Large intestine (tissue), 3 donors: ENCODE results near the gene LRP1-AS. TPM values are rescaled to one million over a fixed set of nuclear protein-coding genes. Genes with fewer than 3 reads are reported as not detected.

ENCODE experiments used
- DNase-seq, 2 donors: peaks; one replicate each; pipeline versions ENCODE4 v3.0.0 to v3.0.0-alpha.2; 2013
- H3K27ac ChIP-seq: one replicate; pipeline ENCODE4 v1.5.1; 2013; ENCODE audit warnings: low read length
- H3K27me3 ChIP-seq: 2 replicates; pipeline ENCODE4 v1.6.1; 2013; ENCODE audit warnings: low read length; ENCODE audit not compliant: control insufficient read depth, insufficient read depth
- H3K36me3 ChIP-seq: 2 replicates; pipeline ENCODE4 v1.6.1; 2013; ENCODE audit warnings: low read length; ENCODE audit not compliant: control insufficient read depth, insufficient read depth
- H3K4me1 ChIP-seq: one replicate; pipeline ENCODE4 v1.6.1; 2013; ENCODE audit warnings: low read length; ENCODE audit not compliant: control insufficient read depth, insufficient read depth
- H3K4me3 ChIP-seq: one replicate; pipeline ENCODE4 v1.5.1; 2013; ENCODE audit warnings: low read length
- H3K9me3 ChIP-seq: one replicate; pipeline ENCODE4 v1.6.1; 2013; ENCODE audit warnings: mild to moderate bottlenecking, low read depth, low read length, moderate library complexity; ENCODE audit not compliant: control insufficient read depth
- WGBS: methylation state at CpG from one replicate; pipeline ENCODE4 v1.1.5; 2013; ENCODE audit warnings: low lambda C conversion rate; ENCODE audit not compliant: insufficient coverage; 5-methylcytosine and 5-hydroxymethylcytosine counted together
- polyA plus RNA-seq: library from polyadenylated mRNA; unstranded; fragments of 120-200 nt; gene quantifications from one replicate; pipeline ENCODE4 v1.2.1, GENCODE V29; 2013

Gene LRP1-AS
- polyA plus RNA-seq, 1 donor, result 1.7 TPM

- WGBS, result no CpG with 5 or more reads among the region's 1 CpG
- DNase-seq, result no peak
- Histone ChIP-seq H3K4me1 (peaks cover 15% of the 10 kb centered on the region), H3K27me3 (no peaks in the 10 kb centered on the region), H3K27ac (no peak overlapping the region), H3K36me3 (peaks cover 71% of the 10 kb centered on the region), H3K4me3 (no peak overlapping the region), H3K9me3 (no peaks in the 10 kb centered on the region)
Measured at GRCh38 chr12:57098546-57098945, 48.9 kb downstream of the LRP1-AS start.

- no CpG with 5 or more reads among the region's 8 CpGs for WGBS
- H3K27me3 ChIP-seq, result no peaks in the 10 kb centered on the region
- H3K27ac ChIP-seq, result no peak overlapping the region
- H3K36me3 ChIP-seq, result peaks cover 77% of the 10 kb centered on the region
- no peak overlapping the region for H3K4me3 ChIP-seq
- peaks cover 12% of the 10 kb centered on the region for H3K4me1 ChIP-seq
- no peak for DNase-seq
- H3K9me3 ChIP-seq, result no peaks in the 10 kb centered on the region
Measured at GRCh38 chr12:57097554-57097835, 49.9 kb downstream of the LRP1-AS start.

- H3K36me3 ChIP-seq, result peaks cover 79% of the 10 kb centered on the region
- DNase-seq, result no peak
- WGBS, result no CpG with 5 or more reads among the region's 8 CpGs
- H3K27me3 ChIP-seq, result no peaks in the 10 kb centered on the region
- peaks cover 7% of the 10 kb centered on the region for H3K4me1 ChIP-seq
- no peaks in the 10 kb centered on the region for H3K9me3 ChIP-seq
- no peak overlapping the region for H3K4me3 ChIP-seq
- H3K27ac ChIP-seq, result no peak overlapping the region
Measured at GRCh38 chr12:57096748-57097553, 50.5 kb downstream of the LRP1-AS start.

GRCh38 chr12:57096099-57096572 lies 51.3 kb downstream of the LRP1-AS start:
- WGBS, result no CpG with 5 or more reads among the region's 6 CpGs
- peaks cover 86% of the 10 kb centered on the region for H3K36me3 ChIP-seq
- H3K27ac ChIP-seq, result no peak overlapping the region
- H3K27me3 ChIP-seq, result no peaks in the 10 kb centered on the region
- peak in 1 of 2 donors; percentile 26 for DNase-seq
- H3K4me3 ChIP-seq, result no peak overlapping the region
- H3K4me1 ChIP-seq, result peaks cover 10% of the 10 kb centered on the region
- no peaks in the 10 kb centered on the region for H3K9me3 ChIP-seq

GRCh38 chr12:57095440-57095839 lies 52.0 kb downstream of the LRP1-AS start:
- Histone ChIP-seq H3K27me3 (no peaks in the 10 kb centered on the region), H3K27ac (no peak overlapping the region), H3K36me3 (peaks cover 89% of the 10 kb centered on the region), H3K9me3 (no peaks in the 10 kb centered on the region), H3K4me3 (no peak overlapping the region), H3K4me1 (peaks cover 17% of the 10 kb centered on the region)
- no peak for DNase-seq
- WGBS, result no CpG with 5 or more reads among the region's 3 CpGs

Other genes starting within 250 kb of the LRP1-AS start
- gene SDR9C7, start 213.2 kb downstream of the LRP1-AS start, polyA plus RNA-seq, result 0.03 TPM
- gene RDH16, start 190.0 kb downstream of the LRP1-AS start, polyA plus RNA-seq, result 0.34 TPM
- gene ZBTB39, start 141.1 kb downstream of the LRP1-AS start, polyA plus RNA-seq, result 6.9 TPM
- gene TAC3, start 131.1 kb downstream of the LRP1-AS start, polyA plus RNA-seq, result 13.5 TPM
- 385 TPM for gene MYO1A, start 97.5 kb downstream of the LRP1-AS start, polyA plus RNA-seq
- gene NEMP1, start 68.8 kb downstream of the LRP1-AS start, polyA plus RNA-seq, result 12.0 TPM
- gene NAB2, start 58.5 kb downstream of the LRP1-AS start, polyA plus RNA-seq, result 26.8 TPM
- 114 TPM for gene STAT6, start 36.3 kb downstream of the LRP1-AS start, polyA plus RNA-seq
- gene LRP1, start 19.1 kb downstream of the LRP1-AS start, polyA plus RNA-seq, result 100 TPM
- gene NXPH4, start 69.2 kb upstream of the LRP1-AS start, polyA plus RNA-seq, result 0.91 TPM
- 66.3 TPM for gene SHMT2, start 82.1 kb upstream of the LRP1-AS start, polyA plus RNA-seq
- 4.0 TPM for gene STAC3, start 103.6 kb upstream of the LRP1-AS start, polyA plus RNA-seq